T-helper 2 cell treated with Interferon-gamma antibody and Interleukin-4, amounts not matched to agents 5 μg/mL and 100 μg/mL, for 36 hours (primary cell): ENCODE measurements around the gene CETN3.
"Not testable (repeated sequence)": the region's sequence is repeated elsewhere in the genome, so short reads cannot be mapped to it uniquely, and the experiment has no call there.

Experiments used
- DNase-seq: peaks from one replicate; pipeline ENCODE4 v3.0.0; 2021; ENCODE audit warnings: low spot score
- H3K27ac Mint-ChIP-seq: one replicate; pipeline ENCODE4 v1.8.0; 2021; ENCODE audit warnings: mild to moderate bottlenecking, mixed read lengths
- H3K27me3 Mint-ChIP-seq: one replicate; pipeline ENCODE4 v1.8.0; 2021; ENCODE audit warnings: low read depth, mixed read lengths
- H3K36me3 Mint-ChIP-seq: one replicate; pipeline ENCODE4 v1.8.0; 2021; ENCODE audit warnings: low read depth, mixed read lengths
- H3K4me1 Mint-ChIP-seq: one replicate; pipeline ENCODE4 v1.8.0; 2021; ENCODE audit warnings: low read depth, mixed read lengths
- H3K4me3 Mint-ChIP-seq: one replicate; pipeline ENCODE4 v1.8.0; 2022; ENCODE audit warnings: mild to moderate bottlenecking, moderate library complexity, mixed read lengths
- H3K9me3 Mint-ChIP-seq: one replicate; pipeline ENCODE4 v1.8.0; 2021; ENCODE audit warnings: mixed read lengths

CETN3 gene

DNA sequence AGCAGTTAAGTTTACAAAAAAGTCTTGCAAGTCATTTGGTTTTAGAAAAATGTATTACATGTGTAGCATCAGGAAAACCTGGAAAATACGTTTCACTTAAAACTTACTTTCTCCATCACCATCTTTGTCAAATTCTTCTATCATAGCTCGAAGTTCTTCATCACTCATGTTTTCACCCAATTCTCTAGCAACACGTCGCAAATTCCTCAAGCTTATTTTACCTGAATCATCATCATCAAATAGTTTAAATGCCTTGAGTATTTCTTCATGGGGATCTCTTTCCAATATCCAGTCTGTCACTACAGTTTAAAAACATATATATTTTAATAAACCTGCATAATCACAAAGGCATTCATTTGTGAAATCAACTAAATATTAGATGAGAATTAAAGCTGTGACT is 10.3 kb downstream of the CETN3 start:
- no peaks in the 10 kb centered on the region for H3K27me3 Mint-ChIP-seq
- H3K4me1 Mint-ChIP-seq, result peaks cover 11% of the 10 kb centered on the region
- no peak overlapping the region for H3K27ac Mint-ChIP-seq
- H3K4me3 Mint-ChIP-seq, result no peak overlapping the region
- H3K9me3 Mint-ChIP-seq, result no peaks in the 10 kb centered on the region
- DNase-seq, result no peak
- peaks cover 24% of the 10 kb centered on the region for H3K36me3 Mint-ChIP-seq

DNA sequence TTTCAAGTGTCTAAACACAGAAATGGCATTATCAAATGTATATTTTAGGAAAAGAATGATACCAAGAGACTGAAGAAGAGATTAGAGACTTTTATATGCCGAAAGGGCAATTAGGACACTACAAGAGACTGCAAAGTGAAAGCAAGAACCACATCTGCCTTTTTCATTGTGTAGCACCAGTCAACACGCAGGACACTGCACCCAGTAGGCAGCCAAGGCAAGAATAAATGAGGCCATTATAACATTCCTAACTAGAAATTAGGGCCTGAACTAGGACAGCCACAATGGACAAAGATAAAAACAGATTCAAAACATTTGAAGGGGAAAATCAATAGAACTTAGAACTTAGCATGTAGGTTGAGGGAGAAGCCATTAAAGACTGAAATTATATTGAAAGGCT is 10.8 kb downstream of the CETN3 start:
- peaks cover 11% of the 10 kb centered on the region for H3K4me1 Mint-ChIP-seq
- peaks cover 24% of the 10 kb centered on the region for H3K36me3 Mint-ChIP-seq
- H3K27me3 Mint-ChIP-seq, result no peaks in the 10 kb centered on the region
- peak overlapping the region; percentile 34 for H3K27ac Mint-ChIP-seq
- H3K4me3 Mint-ChIP-seq, result no peak overlapping the region
- no peaks in the 10 kb centered on the region for H3K9me3 Mint-ChIP-seq
- no peak for DNase-seq

DNA sequence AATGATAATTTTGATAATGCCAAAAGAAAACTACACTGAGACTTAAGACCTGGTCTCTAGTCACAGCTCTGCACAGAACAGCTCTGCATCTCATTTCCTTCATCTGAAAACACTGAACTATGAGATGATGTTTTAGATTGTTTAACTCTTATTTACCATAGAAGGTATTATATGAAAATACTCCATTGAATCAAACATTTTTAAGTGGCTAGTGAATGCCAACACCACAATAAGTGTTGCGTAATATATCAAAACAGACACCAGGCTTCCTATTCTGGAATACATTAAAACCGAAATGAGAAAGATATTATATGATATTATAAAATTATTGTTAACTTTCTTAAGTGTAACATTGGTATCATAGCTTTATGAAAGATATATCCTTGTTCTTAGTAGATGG is 14.6 kb downstream of the CETN3 start:
- no peaks in the 10 kb centered on the region for H3K27me3 Mint-ChIP-seq
- peaks cover 32% of the 10 kb centered on the region for H3K36me3 Mint-ChIP-seq
- no peaks in the 10 kb centered on the region for H3K9me3 Mint-ChIP-seq
- H3K27ac Mint-ChIP-seq, result no peak overlapping the region
- H3K4me1 Mint-ChIP-seq, result peaks cover 11% of the 10 kb centered on the region
- H3K4me3 Mint-ChIP-seq, result no peak overlapping the region
- DNase-seq, result no peak

DNA sequence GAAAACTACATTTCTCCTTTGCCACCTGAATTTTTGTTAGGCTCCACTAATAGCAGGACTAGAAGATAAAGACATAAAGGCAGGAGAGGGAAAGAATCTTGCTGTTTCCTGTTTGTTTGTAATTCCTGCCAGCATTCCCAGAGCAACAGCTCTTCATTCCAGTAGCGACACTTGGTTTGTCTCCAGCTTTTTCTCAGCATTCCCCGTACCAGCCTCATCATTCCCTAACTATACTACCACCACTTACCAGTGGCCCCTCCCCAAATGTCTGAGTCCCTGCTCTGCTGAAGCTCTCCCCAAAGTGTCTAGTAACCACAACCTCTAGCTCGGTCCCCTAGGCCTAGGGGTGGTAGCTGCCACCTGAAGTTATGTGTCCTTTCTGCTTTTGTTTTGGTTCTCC is 18.6 kb downstream of the CETN3 start:
- Mint-ChIP-seq H3K36me3 (peaks cover 15% of the 10 kb centered on the region), H3K9me3 (no peaks in the 10 kb centered on the region), H3K27me3 (peaks cover 7% of the 10 kb centered on the region), H3K27ac (no peak overlapping the region), H3K4me3 (no peak overlapping the region), H3K4me1 (peaks cover 3% of the 10 kb centered on the region)
- no peak for DNase-seq

DNA sequence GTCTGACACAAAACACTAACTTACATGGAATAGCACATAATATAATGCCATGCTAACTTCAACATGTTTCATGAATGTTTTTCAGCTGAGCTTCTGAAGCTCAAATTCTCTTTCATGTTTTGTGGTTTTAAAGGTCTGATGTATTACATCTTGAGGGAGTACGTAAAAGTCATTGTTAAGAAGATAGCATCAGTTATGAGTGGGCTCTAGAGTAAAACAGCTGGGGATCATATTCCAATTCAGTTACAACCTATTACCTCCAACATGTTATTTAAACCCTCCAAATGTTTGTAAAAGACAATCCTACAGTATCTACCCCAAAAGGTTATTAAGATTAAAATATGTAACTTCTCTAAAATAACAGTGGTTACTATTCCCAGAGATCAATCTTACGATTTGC is 19.2 kb downstream of the CETN3 start:
- peaks cover 3% of the 10 kb centered on the region for H3K4me1 Mint-ChIP-seq
- peaks cover 15% of the 10 kb centered on the region for H3K36me3 Mint-ChIP-seq
- peaks cover 7% of the 10 kb centered on the region for H3K27me3 Mint-ChIP-seq
- H3K27ac Mint-ChIP-seq, result no peak overlapping the region
- no peaks in the 10 kb centered on the region for H3K9me3 Mint-ChIP-seq
- DNase-seq, result no peak
- no peak overlapping the region for H3K4me3 Mint-ChIP-seq

DNA sequence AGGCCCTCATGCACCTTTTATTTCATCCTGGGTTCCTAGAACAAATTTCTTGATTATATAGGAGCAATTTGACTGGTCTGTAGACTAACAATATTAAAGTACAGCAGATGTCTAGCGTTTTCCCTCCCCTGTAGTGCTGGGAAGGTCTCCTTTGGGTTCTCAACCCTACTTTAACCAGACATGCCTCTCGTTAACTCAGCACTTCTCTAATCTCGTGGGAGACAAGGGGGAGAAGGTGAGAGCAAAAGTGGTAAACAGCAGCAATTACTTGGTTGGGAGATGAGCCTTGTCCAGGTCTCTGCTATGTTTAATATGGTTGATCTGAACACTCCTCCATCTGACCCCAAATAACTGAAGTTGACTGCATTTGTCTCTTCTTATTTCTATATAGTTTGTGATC is 22.0 kb downstream of the CETN3 start:
- Mint-ChIP-seq H3K36me3 (peaks cover 5% of the 10 kb centered on the region), H3K4me3 (no peak overlapping the region), H3K27me3 (peaks cover 8% of the 10 kb centered on the region), H3K27ac (no peak overlapping the region), H3K9me3 (no peaks in the 10 kb centered on the region), H3K4me1 (peaks cover 3% of the 10 kb centered on the region)
- DNase-seq, result no peak

DNA sequence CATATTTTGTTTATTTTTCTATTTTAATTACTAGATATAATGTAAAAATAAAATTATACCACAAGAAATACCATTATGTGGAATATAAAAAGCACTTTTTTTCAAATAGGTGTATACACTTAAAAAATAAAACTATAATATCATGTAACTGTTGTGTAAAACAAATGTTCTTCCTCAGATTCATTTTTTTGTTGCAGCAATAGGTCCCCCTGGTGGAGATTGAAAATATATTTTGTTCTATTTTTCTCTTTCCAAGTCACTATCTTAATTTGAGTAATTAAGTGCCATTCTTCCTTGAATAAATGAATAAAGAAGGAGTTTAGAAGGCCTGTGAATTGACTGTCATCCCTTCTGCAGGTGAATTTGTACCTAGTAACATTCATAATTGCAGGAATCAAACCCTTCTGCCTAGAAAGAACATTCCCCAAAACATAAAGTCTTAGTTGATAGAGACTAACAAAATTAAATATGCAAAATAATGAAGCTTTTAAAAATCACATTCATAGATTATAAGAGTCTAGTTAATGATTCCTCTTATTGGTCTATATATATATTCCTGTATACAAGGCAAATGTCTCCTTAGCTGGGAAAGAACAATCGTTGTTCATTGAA is 23.4 kb downstream of the CETN3 start:
- Mint-ChIP-seq H3K36me3 (no peaks in the 10 kb centered on the region), H3K27me3 (peaks cover 8% of the 10 kb centered on the region), H3K27ac (no peak overlapping the region), H3K4me1 (peaks cover 3% of the 10 kb centered on the region), H3K4me3 (no peak overlapping the region), H3K9me3 (no peaks in the 10 kb centered on the region)
- no peak for DNase-seq

DNA sequence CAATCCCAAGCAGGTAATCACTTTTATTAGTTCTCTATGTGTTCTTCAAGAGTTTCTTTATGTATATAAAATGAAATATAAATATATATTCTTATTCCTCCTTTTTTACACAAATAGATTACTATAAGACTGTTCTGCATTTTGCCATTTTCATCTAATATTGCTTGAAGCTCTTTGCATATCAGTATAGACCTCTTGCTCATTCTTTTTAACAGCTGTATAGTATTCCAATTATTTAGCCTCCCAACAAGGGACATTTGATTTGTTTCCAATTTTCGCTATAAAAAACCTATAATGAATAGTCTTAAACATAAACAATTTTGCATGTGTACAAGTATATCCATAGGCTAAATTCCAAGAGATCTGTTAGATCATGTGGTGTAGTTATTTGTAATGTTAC is 25.2 kb downstream of the CETN3 start:
- Mint-ChIP-seq H3K36me3 (no peaks in the 10 kb centered on the region), H3K27ac (no peak overlapping the region), H3K4me3 (no peak overlapping the region), H3K27me3 (peaks cover 6% of the 10 kb centered on the region), H3K9me3 (no peaks in the 10 kb centered on the region), H3K4me1 (no peaks in the 10 kb centered on the region)
- DNase-seq, result no peak

DNA sequence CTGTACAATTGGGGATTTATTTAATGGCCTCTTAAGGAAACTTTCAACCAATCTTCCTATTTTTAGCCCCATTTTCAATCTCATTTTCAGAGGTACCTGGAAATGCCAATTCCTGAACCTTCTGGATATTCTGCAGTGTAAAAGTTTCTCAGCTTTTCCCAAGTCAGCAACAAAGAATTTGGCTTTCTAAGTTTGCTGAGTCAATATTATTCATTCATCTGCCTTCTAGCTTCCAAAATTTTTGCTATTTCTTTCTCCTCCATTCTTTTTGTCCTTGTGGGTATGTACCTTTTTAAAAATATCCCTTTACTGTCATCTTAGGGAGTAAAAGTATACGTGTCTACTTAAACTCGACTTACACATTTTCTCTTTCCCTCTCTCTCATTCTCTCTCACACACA is 25.7 kb downstream of the CETN3 start:
- Mint-ChIP-seq H3K27me3 (peaks cover 6% of the 10 kb centered on the region), H3K9me3 (no peaks in the 10 kb centered on the region), H3K27ac (no peak overlapping the region), H3K4me3 (no peak overlapping the region), H3K4me1 (no peaks in the 10 kb centered on the region), H3K36me3 (no peaks in the 10 kb centered on the region)
- no peak for DNase-seq

DNA sequence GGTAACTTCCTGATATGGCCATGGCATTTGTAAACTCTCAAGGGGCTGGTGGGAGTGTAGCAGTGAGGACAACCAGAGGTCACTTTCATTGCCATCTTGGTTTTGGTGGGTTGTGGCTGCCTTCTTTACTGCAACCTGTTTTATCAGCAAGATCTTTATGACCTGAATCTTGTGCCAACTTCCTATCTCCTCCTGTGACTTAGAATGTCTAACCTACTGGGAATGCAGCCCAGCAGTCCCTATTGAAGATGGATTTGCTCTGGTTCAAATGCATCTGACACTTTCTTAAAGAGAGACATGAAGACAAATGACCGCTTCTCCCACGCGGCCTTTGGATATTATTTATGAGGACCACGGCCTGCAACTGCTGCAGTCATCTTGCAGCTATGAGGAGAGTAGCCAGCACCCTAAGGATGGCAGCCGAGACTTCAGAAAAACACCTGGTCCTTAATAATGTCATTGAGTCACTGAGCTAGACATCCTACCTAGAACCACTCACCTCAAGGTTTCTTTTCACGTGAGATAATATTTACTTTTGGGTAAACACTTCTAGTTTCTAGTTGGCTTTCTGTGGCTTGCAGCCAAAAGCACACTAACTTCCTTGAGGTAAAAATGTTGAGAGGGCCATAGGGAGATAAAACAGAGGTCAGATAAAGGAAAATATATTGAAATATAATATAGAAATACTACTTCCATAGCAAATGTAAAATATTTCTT is 28.2 kb downstream of the CETN3 start:
- Mint-ChIP-seq H3K4me1 (no peaks in the 10 kb centered on the region), H3K27ac (no peak overlapping the region), H3K9me3 (no peaks in the 10 kb centered on the region)

DNA sequence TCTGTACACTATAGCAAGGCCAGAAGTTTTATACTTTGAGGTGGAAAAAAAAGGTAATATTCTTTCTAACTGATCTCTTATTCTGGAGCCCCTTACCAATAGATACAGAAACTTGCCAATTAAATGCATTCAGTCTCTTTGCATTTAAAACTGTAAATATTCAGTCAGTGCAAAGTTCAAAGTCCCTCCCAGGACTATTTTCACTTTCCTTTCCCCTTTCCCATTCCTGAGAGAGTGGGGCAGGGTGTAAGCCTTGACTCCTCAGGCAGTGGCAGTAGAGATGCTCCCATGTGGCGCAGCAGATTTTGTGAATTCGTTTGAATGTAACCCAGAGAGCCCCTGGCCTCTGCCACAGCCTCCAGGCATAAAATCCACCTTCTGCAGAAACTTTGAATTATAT is 29.9 kb downstream of the CETN3 start:
- Mint-ChIP-seq H3K27me3 (peaks cover 5% of the 10 kb centered on the region), H3K36me3 (no peaks in the 10 kb centered on the region), H3K27ac (no peak overlapping the region), H3K9me3 (no peaks in the 10 kb centered on the region), H3K4me3 (no peak overlapping the region), H3K4me1 (no peaks in the 10 kb centered on the region)
- DNase-seq, result no peak

More for the DNA sequence above, 28.2 kb downstream of the CETN3 start:
- DNase-seq, result no peak
- Mint-ChIP-seq H3K27me3 (peaks cover 2% of the 10 kb centered on the region), H3K4me3 (no peak overlapping the region), H3K36me3 (no peaks in the 10 kb centered on the region)

DNA sequence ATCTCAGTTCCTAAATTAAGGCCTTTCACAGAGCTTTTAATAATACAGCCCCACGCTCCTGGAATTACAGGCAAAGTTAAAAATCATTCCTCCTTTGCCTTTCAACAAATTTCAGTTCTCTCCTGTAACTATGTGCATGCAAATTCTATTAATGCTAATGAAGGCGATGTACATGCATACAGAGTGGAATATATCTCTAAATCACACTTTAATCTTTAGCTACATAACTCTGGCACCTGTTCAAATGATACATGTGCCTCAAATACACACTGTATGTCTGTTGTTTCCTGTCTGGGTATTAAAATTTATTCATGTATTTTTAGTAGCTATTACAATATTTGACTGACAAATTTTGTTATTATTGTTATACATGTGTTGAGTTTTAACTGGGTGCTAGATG is 30.8 kb downstream of the CETN3 start:
- no peak overlapping the region for H3K4me3 Mint-ChIP-seq
- peaks cover 4% of the 10 kb centered on the region for H3K27me3 Mint-ChIP-seq
- DNase-seq, result no peak
- H3K4me1 Mint-ChIP-seq, result no peaks in the 10 kb centered on the region
- no peak overlapping the region for H3K27ac Mint-ChIP-seq
- no peaks in the 10 kb centered on the region for H3K9me3 Mint-ChIP-seq
- no peaks in the 10 kb centered on the region for H3K36me3 Mint-ChIP-seq

DNA sequence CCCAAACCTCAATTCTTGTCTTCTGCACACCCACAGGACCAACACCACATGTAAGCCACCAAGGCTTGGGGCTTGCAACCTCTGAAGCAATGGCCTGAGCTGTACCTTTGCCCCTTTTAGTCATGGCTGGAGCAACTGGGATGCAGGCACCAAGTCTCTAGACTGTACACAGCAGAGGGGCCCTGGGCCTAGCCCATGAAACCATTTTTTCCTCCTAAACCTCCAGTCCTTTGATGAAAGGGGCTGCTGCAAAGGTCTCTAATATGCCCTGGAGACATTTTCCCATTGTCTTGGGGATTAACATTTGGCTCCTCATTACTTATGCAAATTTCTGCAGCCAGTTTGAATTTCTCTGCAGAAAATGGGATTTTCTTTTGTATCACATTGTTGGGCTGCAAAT is 38.3 kb downstream of the CETN3 start:
- not testable (repeated sequence) for DNase-seq, H3K4me3 Mint-ChIP-seq, H3K9me3 Mint-ChIP-seq, H3K27ac Mint-ChIP-seq, H3K4me1 Mint-ChIP-seq, H3K36me3 Mint-ChIP-seq, H3K27me3 Mint-ChIP-seq

DNA sequence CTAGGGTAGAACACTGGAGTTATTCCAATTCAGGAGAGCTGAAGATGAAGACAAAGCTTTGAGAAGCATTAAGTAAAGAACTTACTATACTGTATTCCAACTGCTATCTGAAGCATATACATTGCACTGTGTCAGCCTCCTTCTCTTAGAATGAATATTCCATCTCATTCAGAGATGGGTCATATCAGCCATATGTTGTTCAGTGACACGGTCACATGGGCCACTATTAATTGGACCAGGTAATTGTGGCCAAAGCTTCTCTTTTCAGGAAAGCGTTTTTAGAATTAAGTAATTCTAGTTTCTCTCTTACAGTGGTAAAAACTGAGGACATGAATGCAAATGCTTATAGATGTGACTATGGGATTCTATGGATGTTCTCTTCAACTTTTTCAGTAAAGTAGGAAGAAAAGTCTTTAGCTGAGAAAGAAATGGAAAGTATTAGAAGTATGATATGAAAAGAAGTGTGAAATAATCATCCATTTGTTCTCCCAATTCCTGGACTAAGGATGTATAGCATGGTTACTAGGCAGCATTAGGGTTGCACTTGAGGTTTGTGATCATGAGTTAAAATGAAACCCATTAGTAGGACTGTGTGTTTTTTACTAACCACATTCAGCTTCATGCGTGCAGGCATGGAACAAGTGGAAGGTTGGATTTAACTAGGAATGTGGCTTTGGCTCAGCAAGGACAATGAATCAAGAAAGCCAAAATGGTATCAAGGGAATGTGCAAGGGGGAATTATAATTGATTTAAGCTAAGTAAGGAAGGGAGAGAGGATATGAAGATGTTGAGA is 40.9 kb downstream of the CETN3 start:
- H3K4me1 Mint-ChIP-seq, result no peaks in the 10 kb centered on the region
- H3K36me3 Mint-ChIP-seq, result no peaks in the 10 kb centered on the region
- no peak overlapping the region for H3K27ac Mint-ChIP-seq
- no peaks in the 10 kb centered on the region for H3K27me3 Mint-ChIP-seq
- no peak overlapping the region for H3K4me3 Mint-ChIP-seq
- DNase-seq, result no peak
- H3K9me3 Mint-ChIP-seq, result no peaks in the 10 kb centered on the region
